HG02884 (cell line): ENCODE data around the gene CYP17A1.
"Not testable (repeated sequence)": the region's sequence is repeated elsewhere in the genome, so short reads cannot be mapped to it uniquely, and the experiment has no call there.

Source experiments
- ATAC-seq: cut with Tn5 transposase; IDR thresholded peaks from one replicate; pipeline ENCODE4 v1.9.1; 2021; ENCODE audit warnings: mild to moderate bottlenecking, moderate library complexity; ENCODE audit not compliant: unreplicated experiment

The CYP17A1 gene

GRCh38 chr10:102837230-102837721, at the start of gene CYP17A1:
Gene CYP17A1 (minus strand): TSS chr10:102837413. CDS start chr10:102837361, 52 bp downstream.
- no peak for ATAC-seq

GRCh38 chr10:102880256-102880655, 43.0 kb upstream of the CYP17A1 start:
- no peak for ATAC-seq

- no peak for ATAC-seq
Observed at GRCh38 chr10:102878629-102879028, 41.4 kb upstream of the CYP17A1 start.

- no peak for ATAC-seq
Observed at GRCh38 chr10:102876747-102877153, 39.5 kb upstream of the CYP17A1 start.

- ATAC-seq, result no peak
Observed at GRCh38 chr10:102872163-102872562, 35.0 kb upstream of the CYP17A1 start.

GRCh38 chr10:102870221-102870620, 33.0 kb upstream of the CYP17A1 start:
- ATAC-seq, result no peak

GRCh38 chr10:102869258-102870198, 32.3 kb upstream of the CYP17A1 start, which contains the start of gene AS3MT:
Gene AS3MT (plus strand): TSS chr10:102869470. CDS start chr10:102869593, 123 bp downstream.
- no peak for ATAC-seq

- no peak for ATAC-seq
Observed at GRCh38 chr10:102868911-102869257, 31.7 kb upstream of the CYP17A1 start.

- ATAC-seq, result no peak
Observed at GRCh38 chr10:102865620-102866019, 28.4 kb upstream of the CYP17A1 start.

- no peak for ATAC-seq
Observed at GRCh38 chr10:102863660-102864059, 26.4 kb upstream of the CYP17A1 start.

GRCh38 chr10:102859911-102860310, 22.7 kb upstream of the CYP17A1 start:
- no peak for ATAC-seq

GRCh38 chr10:102856758-102857424, 19.7 kb upstream of the CYP17A1 start:
- ATAC-seq, result no peak

- ATAC-seq, result not testable (repeated sequence)
Observed at GRCh38 chr10:102855731-102856436, 18.7 kb upstream of the CYP17A1 start.

GRCh38 chr10:102853237-102853636, 16.0 kb upstream of the CYP17A1 start:
- not testable (repeated sequence) for ATAC-seq

GRCh38 chr10:102850025-102850518, 12.9 kb upstream of the CYP17A1 start:
- no peak for ATAC-seq

GRCh38 chr10:102845352-102845902, 8.2 kb upstream of the CYP17A1 start:
- ATAC-seq, result no peak

- not testable (repeated sequence) for ATAC-seq
Observed at GRCh38 chr10:102844190-102844776, 7.1 kb upstream of the CYP17A1 start.

- not testable (repeated sequence) for ATAC-seq
Observed at GRCh38 chr10:102843139-102843538, 5.9 kb upstream of the CYP17A1 start.

GRCh38 chr10:102841827-102842345, 4.7 kb upstream of the CYP17A1 start:
- no peak for ATAC-seq
